H4 (cell line): ENCODE measurements around the gene CHTF18. TPM values are rescaled to one million over a fixed set of nuclear protein-coding genes. Genes with fewer than 3 reads are reported as not detected.

Source experiments
- DNase-seq: peaks from one replicate; pipeline ENCODE4 v3.0.0-alpha.2; 2015; ENCODE audit warnings: low spot score
- total RNA-seq: library from RNA; depleted of rRNA; stranded (reverse); fragments of >200 nt; shearing (Covaris generic); gene quantifications from 2 replicates; pipeline ENCODE4 v1.2.3, GENCODE V29; 2014; rRNA removed

The CHTF18 gene
- total RNA-seq, 1 experiment from 2014 or later: 7.9 TPM

DNA sequence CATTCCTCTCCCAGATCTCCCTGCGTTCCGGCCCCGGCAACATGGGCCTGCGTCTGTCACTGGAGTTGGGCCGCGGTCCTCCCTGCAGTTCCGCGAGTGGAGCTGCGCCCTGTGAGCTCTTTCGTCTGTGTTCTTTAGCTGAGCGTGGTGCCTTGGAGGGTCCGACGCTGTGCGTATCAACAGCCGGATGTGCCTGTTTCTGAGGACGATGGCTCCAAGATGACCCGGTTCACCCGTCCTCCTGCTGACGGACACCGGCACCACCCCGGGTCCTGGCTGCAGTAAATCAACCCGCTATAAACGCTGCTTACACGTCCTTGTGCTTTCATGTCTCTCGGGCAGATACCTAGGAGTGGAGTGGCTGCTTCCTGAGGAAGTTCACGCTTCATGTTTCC lies 56.9 kb downstream of the CHTF18 start:
- DNase-seq: no peak

DNA sequence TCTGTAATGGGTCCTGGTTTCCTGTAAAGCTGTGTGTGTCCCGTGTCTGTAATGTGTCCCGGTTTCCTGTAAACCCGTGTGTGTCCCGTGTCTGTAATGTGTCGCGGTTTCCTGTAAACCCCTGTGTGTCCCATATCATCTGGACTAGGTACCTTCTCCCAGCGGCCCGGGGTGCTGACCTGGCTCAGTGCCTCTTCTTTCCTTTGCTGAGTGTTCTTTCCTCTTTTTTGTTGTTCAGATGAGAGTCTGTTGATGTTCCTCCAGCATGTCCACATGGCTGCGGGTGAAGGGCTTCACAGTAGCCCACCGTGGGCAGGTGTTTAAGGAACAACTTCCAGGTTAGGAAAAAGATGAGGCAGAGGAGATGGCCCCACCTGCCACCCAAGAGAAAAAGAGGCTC lies 58.7 kb downstream of the CHTF18 start:
- DNase-seq: no peak

Other genes with a start within 250 kb of the CHTF18 start
- not detected in 2 replicates for gene PRR35, start 228.2 kb upstream of the CHTF18 start, total RNA-seq
- gene NHLRC4, start 221.6 kb upstream of the CHTF18 start, total RNA-seq: 0.06 and 0.43 TPM in 2 replicates
- gene PIGQ, start 218.7 kb upstream of the CHTF18 start, total RNA-seq: 7.6 and 7.7 TPM in 2 replicates
- 4.4 and 5.1 TPM in 2 replicates for gene RAB40C, start 198.6 kb upstream of the CHTF18 start, total RNA-seq
- gene WFIKKN1, start 157.6 kb upstream of the CHTF18 start, total RNA-seq: not detected in 2 replicates
- 85.7 and 112 TPM in 2 replicates for gene METTL26, start 152.3 kb upstream of the CHTF18 start, total RNA-seq
- 11.9 and 14.5 TPM in 2 replicates for gene MCRIP2, start 146.8 kb upstream of the CHTF18 start, total RNA-seq
- gene WDR90, start 139.3 kb upstream of the CHTF18 start, total RNA-seq: 2.5 and 4.8 TPM in 2 replicates
- gene RHOT2, start 120.5 kb upstream of the CHTF18 start, total RNA-seq: 6.5 and 32.0 TPM in 2 replicates
- gene RHBDL1, start 112.9 kb upstream of the CHTF18 start, total RNA-seq: 0.31 and 3.8 TPM in 2 replicates
- gene STUB1, start 108.2 kb upstream of the CHTF18 start, total RNA-seq: 102 and 123 TPM in 2 replicates
- gene JMJD8, start 104.3 kb upstream of the CHTF18 start, total RNA-seq: 11.3 and 18.1 TPM in 2 replicates
- gene WDR24, start 98.2 kb upstream of the CHTF18 start, total RNA-seq: 0.86 and 0.99 TPM in 2 replicates
- 1.0 and 2.2 TPM in 2 replicates for gene FBXL16, start 82.8 kb upstream of the CHTF18 start, total RNA-seq
- gene METRN, start 73.5 kb upstream of the CHTF18 start, total RNA-seq: 21.4 and 58.1 TPM in 2 replicates
- gene ANTKMT, start 67.5 kb upstream of the CHTF18 start, total RNA-seq: 10.9 and 22.8 TPM in 2 replicates
- gene CCDC78, start 62.2 kb upstream of the CHTF18 start, total RNA-seq: 0.23 TPM in 1 of 2 replicates, not detected in the other
- gene HAGHL, start 61.5 kb upstream of the CHTF18 start, total RNA-seq: 4.1 and 14.5 TPM in 2 replicates
- 15.0 and 18.5 TPM in 2 replicates for gene CIAO3, start 47.6 kb upstream of the CHTF18 start, total RNA-seq
- not detected in 2 replicates for gene MSLN, start 27.9 kb upstream of the CHTF18 start, total RNA-seq
- 18.6 and 19.6 TPM in 2 replicates for gene RPUSD1, start 239 bp upstream of the CHTF18 start, total RNA-seq
- not detected in 2 replicates for gene GNG13, start 12.1 kb downstream of the CHTF18 start, total RNA-seq
- gene LMF1, start 182.4 kb downstream of the CHTF18 start, total RNA-seq: 31.1 and 39.9 TPM in 2 replicates
- gene SOX8, start 193.2 kb downstream of the CHTF18 start, total RNA-seq: 0.12 and 0.35 TPM in 2 replicates